Vagina (tissue), 2 donors: ENCODE data around the gene HSPB3.

Source experiments
- CTCF ChIP-seq, 3 experiments: fragments of 450-650 bp in 2 of 3; fragments of 200-600 bp in 1 of 3; sonication (generic) in 1 of 3; IDR thresholded peaks; one replicate each; pipeline ENCODE4 v1.5.1; 2017 to 2019; ENCODE audit warnings: antibody characterized with exemption in 3 of 3, mild to moderate bottlenecking in 2 of 3, moderate library complexity in 2 of 3
- POLR2A ChIP-seq, 2 donors: fragments of 450-650 bp; IDR thresholded peaks; one replicate each; pipeline ENCODE4 v1.6.1; 2017; ENCODE audit warnings: antibody characterized with exemption in 2 of 2, mild to moderate bottlenecking in 2 of 2, moderate library complexity in 2 of 2

GRCh38 chr5:54484219-54484894 lies 28.9 kb downstream of the HSPB3 start:
- TF ChIP-seq CTCF (IDR thresholded peaks at IDR 0.05) = no peak
- no peak for TF ChIP-seq POLR2A (IDR thresholded peaks at IDR 0.05)
